HFFc6 (cell line): ENCODE data around the gene AMN. TPM values are rescaled to one million over a fixed set of nuclear protein-coding genes. Genes with fewer than 3 reads are reported as not detected.

Experiments
- DNase-seq: peaks from one replicate; pipeline ENCODE4 v3.0.0-alpha.2; 2018
- H3K27ac Mint-ChIP-seq: 2 replicates; pipeline ENCODE4 v1.8.0; 2020; ENCODE audit warnings: mild to moderate bottlenecking, mixed read lengths
- H3K27me3 Mint-ChIP-seq: 2 replicates; pipeline ENCODE4 v1.8.0; 2021; ENCODE audit warnings: mild to moderate bottlenecking, moderate library complexity, mixed read lengths; ENCODE audit not compliant: insufficient read depth
- H3K36me3 Mint-ChIP-seq: 2 replicates; pipeline ENCODE4 v1.8.0; 2021; ENCODE audit warnings: low read depth, mixed read lengths
- H3K4me1 Mint-ChIP-seq: 2 replicates; pipeline ENCODE4 v1.8.0; 2020; ENCODE audit warnings: low read depth, mixed read lengths
- H3K4me3 Mint-ChIP-seq: 2 replicates; pipeline ENCODE4 v1.8.0; 2020; ENCODE audit warnings: mild to moderate bottlenecking, moderate library complexity, mixed read lengths
- H3K9me3 Mint-ChIP-seq: 2 replicates; pipeline ENCODE4 v1.8.0; 2020; ENCODE audit warnings: mild to moderate bottlenecking, mixed read lengths
- CTCF ChIP-seq: fragments of 200-600 bp; sonication (generic); IDR thresholded peaks from 2 replicates; pipeline ENCODE4 v1.5.0; 2021; ENCODE audit warnings: antibody characterized with exemption, mild to moderate bottlenecking
- total RNA-seq, 6 experiments: library from RNA; stranded (reverse); fragmentation: NEBNext Ultra II Directional; extraction: Animal tissue kit (Norgen Biotek cat#: 25700); gene quantifications; 2 replicates in 1 of 6; 3 replicates in 5 of 6; pipeline ENCODE4 v1.2.3, GENCODE V29; 2021

AMN gene
- total RNA-seq, 6 experiments from 2014 or later, result not detected

GRCh38 chr14:102920998-102921304 lies 1.5 kb upstream of the AMN start:
- Mint-ChIP-seq H3K27ac (no peak overlapping the region), H3K4me1 (no peaks in the 10 kb centered on the region), H3K4me3 (no peak overlapping the region), H3K27me3 (peaks cover 6% of the 10 kb centered on the region), H3K36me3 (no peaks in the 10 kb centered on the region), H3K9me3 (no peaks in the 10 kb centered on the region)
- TF ChIP-seq CTCF, result no peak
- no peak for DNase-seq

- DNase-seq, result no peak
- no peak for TF ChIP-seq CTCF
- peaks cover 12% of the 10 kb centered on the region for H3K27me3 Mint-ChIP-seq
- H3K4me1 Mint-ChIP-seq, result no peaks in the 10 kb centered on the region
- no peak overlapping the region for H3K4me3 Mint-ChIP-seq
- H3K36me3 Mint-ChIP-seq, result no peaks in the 10 kb centered on the region
- H3K27ac Mint-ChIP-seq, result no peak overlapping the region
- H3K9me3 Mint-ChIP-seq, result no peaks in the 10 kb centered on the region
Measured at GRCh38 chr14:102923201-102923924, 900 bp downstream of the AMN start.

- DNase-seq, result no peak
- H3K27ac Mint-ChIP-seq, result no peak overlapping the region
- peaks cover 15% of the 10 kb centered on the region for H3K27me3 Mint-ChIP-seq
- H3K36me3 Mint-ChIP-seq, result no peaks in the 10 kb centered on the region
- no peak overlapping the region for H3K4me3 Mint-ChIP-seq
- TF ChIP-seq CTCF, result no peak
- no peaks in the 10 kb centered on the region for H3K9me3 Mint-ChIP-seq
- H3K4me1 Mint-ChIP-seq, result no peaks in the 10 kb centered on the region
Measured at GRCh38 chr14:102923925-102924486, 1.5 kb downstream of the AMN start.

DNA sequence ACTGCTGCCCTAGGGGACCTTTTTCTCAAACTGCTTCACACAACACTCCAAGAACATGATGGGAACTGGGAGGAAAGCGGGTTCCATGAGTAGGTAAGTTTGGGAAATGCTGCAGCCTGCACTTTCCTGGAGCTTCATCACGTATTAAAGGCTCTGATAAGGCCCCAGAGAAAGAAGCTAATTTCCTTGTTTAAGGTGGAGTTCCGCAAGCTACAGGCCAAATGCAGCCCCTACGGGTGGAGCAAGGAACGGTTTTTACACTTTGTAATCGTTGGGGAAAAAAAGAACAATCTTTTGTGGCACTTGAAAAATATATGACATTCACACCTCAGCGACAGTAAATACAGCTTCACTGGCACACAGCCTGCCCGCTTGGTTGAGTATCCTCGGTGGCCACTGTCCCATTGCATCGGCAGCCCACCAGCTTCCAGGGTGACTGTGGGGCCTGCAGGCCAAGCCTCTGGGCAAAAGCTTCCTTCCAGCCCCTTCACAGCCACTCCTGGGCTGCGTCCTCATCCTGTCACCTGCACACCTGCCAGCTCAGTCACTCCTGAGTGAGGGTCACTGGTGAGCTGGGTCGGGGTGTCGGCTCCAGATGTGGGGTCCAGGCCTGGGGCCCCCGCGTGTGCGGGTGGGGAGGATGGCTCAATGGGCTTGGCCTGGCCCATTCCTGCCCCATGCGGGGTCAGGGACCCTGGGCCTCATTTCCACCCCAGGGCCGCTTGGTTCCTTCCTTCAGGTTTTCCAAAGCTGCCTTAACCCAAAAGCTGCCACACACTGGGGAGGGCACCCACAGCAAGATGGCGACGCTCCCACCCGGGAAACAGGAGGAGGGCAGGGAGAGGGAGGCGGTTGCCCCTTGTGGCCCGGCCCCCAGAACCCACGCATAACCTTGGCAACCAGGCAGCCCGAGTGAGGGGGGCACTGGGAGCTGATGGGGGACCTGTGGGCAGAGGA lies 2.4 kb downstream of the AMN start:
- TF ChIP-seq CTCF, result peak; percentile 38; the same call in 1 of the 2 replicates
- no peaks in the 10 kb centered on the region for H3K36me3 Mint-ChIP-seq
- H3K9me3 Mint-ChIP-seq, result no peaks in the 10 kb centered on the region
- H3K4me3 Mint-ChIP-seq, result no peak overlapping the region
- H3K27ac Mint-ChIP-seq, result no peak overlapping the region
- no peaks in the 10 kb centered on the region for H3K4me1 Mint-ChIP-seq
- peaks cover 18% of the 10 kb centered on the region for H3K27me3 Mint-ChIP-seq
- no peak for DNase-seq

- Mint-ChIP-seq H3K27me3 (peaks cover 19% of the 10 kb centered on the region), H3K36me3 (no peaks in the 10 kb centered on the region), H3K9me3 (no peaks in the 10 kb centered on the region), H3K27ac (no peak overlapping the region), H3K4me3 (no peak overlapping the region), H3K4me1 (no peaks in the 10 kb centered on the region)
- TF ChIP-seq CTCF, result no peak
- DNase-seq, result no peak
Measured at GRCh38 chr14:102925646-102926045, 3.2 kb downstream of the AMN start.
